GM12875 (cell line): Measurements from ENCODE around the gene TIMM13.
A peak's percentile ranks its signal among the peaks of the same experiment; 100 is the strongest.
"Not testable (repeated sequence)": the region's sequence is repeated elsewhere in the genome, so short reads cannot be mapped to it uniquely, and the experiment has no call there.

Experiments
- H3K4me3 ChIP-seq: one replicate; pipeline ENCODE4 v1.5.1; 2011; ENCODE audit warnings: low read depth, low read length, control low read depth
- CTCF ChIP-seq: IDR thresholded peaks from 2 replicates; pipeline ENCODE4 v1.5.1; 2011; ENCODE audit warnings: low read depth, mild to moderate bottlenecking, control low read depth, inconsistent platforms, low read length, moderate library complexity, borderline replicate concordance; ENCODE audit not compliant: insufficient read depth

The TIMM13 gene

DNA sequence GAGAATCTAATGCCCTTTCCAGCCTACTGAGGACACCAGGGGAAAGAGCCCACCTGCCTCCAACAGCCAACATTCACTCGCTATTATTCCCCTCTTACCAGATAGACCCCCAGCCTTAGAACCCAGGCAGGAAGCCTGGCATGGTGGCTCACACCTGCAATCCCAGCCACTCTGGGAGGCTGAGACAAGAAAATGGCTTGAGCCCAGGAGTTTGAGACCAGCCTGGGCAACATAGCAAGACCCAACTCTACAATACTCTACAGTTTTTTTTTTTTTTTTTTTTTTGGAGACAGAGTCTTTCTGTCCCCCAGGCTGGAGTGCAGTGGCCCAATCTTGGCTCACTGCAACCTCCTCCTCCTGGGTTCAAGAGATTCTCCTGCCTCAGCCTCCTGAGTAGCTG, 32.9 kb upstream of the TIMM13 start:
- no peak for TF ChIP-seq CTCF
- no peak overlapping the region for H3K4me3 ChIP-seq

DNA sequence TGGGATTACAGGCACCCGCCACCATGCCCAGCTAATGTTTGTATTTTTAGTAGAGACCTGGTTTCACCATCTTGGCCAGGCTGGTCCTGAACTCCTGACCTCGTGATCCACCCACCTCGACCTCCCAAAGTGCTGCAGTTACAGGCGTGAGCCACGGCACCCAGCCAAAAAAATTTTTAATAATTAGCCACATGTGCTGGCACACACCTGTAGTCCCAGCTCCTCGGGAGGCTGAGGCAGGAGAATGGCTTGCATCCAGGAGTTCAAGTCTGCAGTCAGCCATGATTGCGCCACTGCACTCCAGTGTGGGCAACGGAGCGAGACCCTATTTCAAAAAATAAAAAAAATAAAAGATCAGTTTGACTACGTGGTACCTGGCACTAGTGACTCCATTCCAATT, 31.4 kb upstream of the TIMM13 start:
- not testable (repeated sequence) for H3K4me3 ChIP-seq

DNA sequence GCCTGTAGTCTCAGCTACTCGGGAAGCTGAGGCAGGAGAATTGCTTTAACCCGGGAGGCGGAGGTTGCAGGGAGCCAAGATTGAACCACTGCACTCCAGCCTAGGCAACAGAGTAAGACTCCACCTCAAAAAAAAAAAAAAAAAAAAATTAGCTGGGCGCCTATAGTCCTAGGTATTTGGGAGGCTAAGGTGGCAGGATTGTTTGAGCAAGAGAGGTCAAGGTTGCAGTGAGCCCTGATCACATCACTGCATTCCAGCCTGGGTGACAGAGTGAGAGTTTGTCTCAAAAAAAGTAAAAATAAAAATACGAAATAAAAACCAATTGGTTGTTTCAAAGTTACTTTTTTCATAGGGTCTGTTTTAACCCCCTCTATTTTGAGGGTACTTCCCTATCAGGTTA, 30.7 kb upstream of the TIMM13 start:
- TF ChIP-seq CTCF, result no peak
- H3K4me3 ChIP-seq, result no peak overlapping the region

GRCh38 chr19:2457394-2458037, 30.1 kb upstream of the TIMM13 start:
- H3K4me3 ChIP-seq, result no peak overlapping the region
- no peak for TF ChIP-seq CTCF

GRCh38 chr19:2455851-2456570, 28.6 kb upstream of the TIMM13 start:
- H3K4me3 ChIP-seq, result peak overlapping the region; percentile 95
- TF ChIP-seq CTCF, result no peak

DNA sequence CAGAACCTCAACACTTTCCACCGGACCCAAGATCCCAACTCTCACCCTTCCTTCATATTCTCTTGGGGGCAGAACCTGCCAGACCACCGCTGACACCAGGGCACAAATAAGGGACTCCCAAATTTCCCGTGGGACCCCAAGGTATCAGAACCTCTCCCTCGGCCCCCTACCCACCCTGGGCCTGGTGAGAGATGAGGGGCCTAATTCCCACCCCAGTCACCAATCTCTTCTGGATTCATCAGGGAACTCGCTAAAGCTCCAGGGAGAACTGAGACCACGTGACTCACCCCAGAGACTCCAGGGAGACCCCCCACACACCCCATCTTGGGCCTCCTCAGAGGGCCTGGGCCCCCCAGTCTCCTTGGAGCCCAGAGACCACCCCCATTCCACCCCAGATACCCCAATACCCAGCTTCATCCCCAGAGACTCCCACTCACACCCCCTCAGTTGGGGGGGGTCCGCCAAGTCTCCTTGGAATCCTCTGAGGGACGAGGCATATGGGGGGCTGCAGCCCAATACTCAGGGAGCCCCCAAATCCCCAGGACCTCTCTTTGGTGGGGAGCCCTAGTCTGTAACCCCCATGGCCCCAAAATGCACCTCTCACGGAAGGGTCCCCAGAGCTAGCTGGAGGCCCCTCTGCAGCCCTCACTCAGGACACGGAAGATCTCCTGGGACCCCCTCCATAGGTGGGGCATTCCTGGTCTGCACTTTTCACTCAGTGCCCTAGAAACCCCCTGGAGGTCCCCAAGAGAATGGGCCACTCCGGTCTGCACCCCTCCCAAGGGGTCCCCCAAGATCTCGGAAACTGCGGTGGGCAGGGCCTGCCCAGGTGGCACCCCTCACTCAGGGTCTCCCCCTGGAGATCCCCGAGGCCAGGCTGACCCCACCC, 27.8 kb upstream of the TIMM13 start:
- TF ChIP-seq CTCF, result no peak
- peak overlapping the region; percentile 95 for H3K4me3 ChIP-seq

- H3K4me3 ChIP-seq, result peak overlapping the region; percentile 95
Observed at GRCh38 chr19:2454199-2454961, 27.0 kb upstream of the TIMM13 start.

More at GRCh38 chr19:2454199-2454961, 27.0 kb upstream of the TIMM13 start:
- no peak for TF ChIP-seq CTCF
